ENCODE results near the gene CNMD. TPM values are rescaled to one million over a fixed set of nuclear protein-coding genes. Genes with fewer than 3 reads are reported as not detected.

The CNMD gene
- total and polyA plus RNA-seq, 2 of the 8 experiments (the other 6 are each of a cell fraction or from before 2014, with no cell fraction given): 87.4 to 113 TPM

DNA sequence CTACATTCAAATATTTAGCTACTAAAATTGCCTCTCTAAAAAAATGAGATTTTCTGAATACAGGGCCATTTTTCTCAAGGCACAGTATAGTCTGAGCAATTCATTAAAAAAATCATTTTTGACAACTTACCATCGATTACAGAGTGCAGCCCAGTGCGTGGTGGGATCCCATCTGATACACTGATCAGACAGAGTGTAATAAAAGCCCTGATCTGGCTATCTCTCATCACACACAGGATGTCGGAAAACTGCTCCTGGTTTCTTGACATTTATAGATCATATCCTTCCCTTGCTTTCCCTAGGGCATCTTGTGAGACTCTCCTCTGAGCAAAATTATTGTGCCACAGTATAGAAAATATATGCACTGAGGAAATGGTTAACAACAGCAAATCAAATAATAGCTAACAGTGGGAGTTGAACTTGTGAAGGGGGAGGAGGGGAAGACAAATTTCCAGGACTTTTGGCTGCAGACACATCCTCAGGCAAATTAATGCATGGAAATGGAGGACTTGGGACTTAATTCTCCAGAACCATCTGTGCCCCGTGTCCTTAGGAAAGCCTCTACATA lies 28.4 kb upstream of the CNMD start:
- Histone ChIP-seq H3K23me2 (ENCODE audit: low read depth, low read length) (no peaks in the 10 kb centered on the region), H2BK120ac (replicated peaks; ENCODE audit: low read depth, low read length) (no peak overlapping the region), H4K5ac (ENCODE audit: insufficient read length, low read depth, low read length) (no peak overlapping the region), H3K79me2 (ENCODE audit: control insufficient read depth in 1 of 2, insufficient read depth in 2 of 2, low read length in 2 of 2) (no peaks in the 10 kb centered on the region), H3K56ac (replicated peaks; ENCODE audit: insufficient read length, low read depth, low read length) (no peak overlapping the region), H3K27me3 (replicated peaks in 1 of 4; ENCODE audit: control insufficient read depth in 3 of 4, extremely low read depth in 1 of 4, insufficient read depth in 3 of 4, low read length in 3 of 4) (no peaks in the 10 kb centered on the region; a peak in 1 of 7 replicates), H3K4me2 (ENCODE audit: insufficient read depth in 1 of 2, low read depth in 2 of 2, low read length in 2 of 2) (no peak overlapping the region), H4K20me1 (replicated peaks in 1 of 2; ENCODE audit: control insufficient read depth in 1 of 2, insufficient read depth in 2 of 2, low read length in 2 of 2) (no peaks in the 10 kb centered on the region), H2BK15ac (ENCODE audit: low read length) (no peak overlapping the region), H3K36me3 (ENCODE audit: control insufficient read depth in 2 of 4, insufficient read depth in 4 of 4, low read length in 3 of 4) (no peaks in the 10 kb centered on the region), H2AK5ac (ENCODE audit: low read depth, low read length) (no peak overlapping the region), H3K9me3 (ENCODE audit: insufficient read depth in 2 of 2, low read depth in 1 of 2, low read length in 1 of 2) (no peaks in the 10 kb centered on the region), H2BK20ac (ENCODE audit: low read length) (no peak overlapping the region), H2BK5ac (ENCODE audit: low read depth, low read length) (no peak overlapping the region), H3K18ac (ENCODE audit: extremely low read depth, low read length) (no peak overlapping the region), H4K91ac (replicated peaks; ENCODE audit: insufficient read length, low read length) (no peak overlapping the region), H3K9ac (replicated peaks in 1 of 4; ENCODE audit: extremely low read depth in 1 of 4, low read depth in 3 of 4, low read length in 3 of 4) (no peak overlapping the region), H3K4me1 (replicated peaks in 1 of 4; ENCODE audit: control insufficient read depth in 3 of 4, insufficient read depth in 4 of 4, low read length in 3 of 4) (no peaks in the 10 kb centered on the region), H2BK12ac (ENCODE audit: low read depth, low read length) (no peak overlapping the region), H3K27ac (ENCODE audit: low read depth, low read length) (no peak overlapping the region), H3K23ac (ENCODE audit: insufficient read length) (no peak overlapping the region), H3K14ac (ENCODE audit: insufficient read length) (no peak overlapping the region), H3K4ac (replicated peaks; ENCODE audit: insufficient read length, low read depth, low read length) (no peak overlapping the region), H3K4me3 (ENCODE audit: extremely low read depth in 1 of 4, insufficient read depth in 2 of 4, low read depth in 3 of 4, low read length in 4 of 4) (no peak overlapping the region), H4K8ac (ENCODE audit: extremely low read depth, insufficient read depth, low read length) (no peak overlapping the region), H2AFZ (ENCODE audit: low read length) (no peak overlapping the region), H3K79me1 (ENCODE audit: low read depth, low read length) (no peaks in the 10 kb centered on the region)
- CTCF ChIA-PET (ENCODE audit: partially characterized antibody): interaction anchor here (0.6 to 1.9 kb wide), 3 partner anchors 15 to 103 kb away, joined by 3 to 5 read pairs (median 3); no protein-coding TSS in a partner anchor
- no peak for DNase-seq (ENCODE audit: low read depth in 1 of 2, low spot score in 2 of 2)
- no peak for FAIRE-seq
- 96% methylated on average over 4 of the region's 4 CpGs; no CpG with 5 or more reads in 1 of the 2 experiments for WGBS, 2 experiments (ENCODE audit: extremely low coverage in 1 of 2, insufficient coverage in 1 of 2, insufficient read length in 1 of 2, insufficient replicate concordance in 2 of 2, low coverage in 1 of 2, low lambda C conversion rate in 2 of 2, missing lambda C conversion rate in 1 of 2)
- POLR2A ChIA-PET (ENCODE audit: partially characterized antibody): no interaction called here
- TF ChIP-seq, protein P1, sequence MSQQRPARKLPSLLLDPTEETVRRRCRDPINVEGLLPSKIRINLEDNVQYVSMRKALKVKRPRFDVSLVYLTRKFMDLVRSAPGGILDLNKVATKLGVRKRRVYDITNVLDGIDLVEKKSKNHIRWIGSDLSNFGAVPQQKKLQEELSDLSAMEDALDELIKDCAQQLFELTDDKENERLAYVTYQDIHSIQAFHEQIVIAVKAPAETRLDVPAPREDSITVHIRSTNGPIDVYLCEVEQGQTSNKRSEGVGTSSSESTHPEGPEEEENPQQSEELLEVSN (IDR thresholded peaks at IDR 0.05): no peak
- TF ChIP-seq MAFK (IDR thresholded peaks at IDR 0.05; ENCODE audit: low read depth, low read length) (no peak), ASH2L (IDR thresholded peaks at IDR 0.05; ENCODE audit: low read length) (no peak), TEAD4 (IDR thresholded peaks at IDR 0.05; ENCODE audit: low read depth, low read length) (no peak), ATF2 (IDR thresholded peaks at IDR 0.05; ENCODE audit: low read length) (no peak), POLR2A (IDR thresholded peaks at IDR 0.05; ENCODE audit: control extremely low read depth in 1 of 2, low read depth in 2 of 2, low read length in 2 of 2) (no peak), EZH2 (IDR thresholded peaks at IDR 0.05; ENCODE audit: low read depth, low read length, severe bottlenecking) (no peak), CEBPB (IDR thresholded peaks at IDR 0.05; ENCODE audit: low read depth, low read length) (no peak), PHF8 (conservative IDR thresholded peaks at IDR 0.05; ENCODE audit: low read depth, low read length) (no peak), BCL11A (IDR thresholded peaks at IDR 0.05; ENCODE audit: low read depth in 2 of 2, low read length in 2 of 2) (no peak)

All from H1 (cell line).